ENCODE results near the gene FRMPD4.

The FRMPD4 gene

DNA sequence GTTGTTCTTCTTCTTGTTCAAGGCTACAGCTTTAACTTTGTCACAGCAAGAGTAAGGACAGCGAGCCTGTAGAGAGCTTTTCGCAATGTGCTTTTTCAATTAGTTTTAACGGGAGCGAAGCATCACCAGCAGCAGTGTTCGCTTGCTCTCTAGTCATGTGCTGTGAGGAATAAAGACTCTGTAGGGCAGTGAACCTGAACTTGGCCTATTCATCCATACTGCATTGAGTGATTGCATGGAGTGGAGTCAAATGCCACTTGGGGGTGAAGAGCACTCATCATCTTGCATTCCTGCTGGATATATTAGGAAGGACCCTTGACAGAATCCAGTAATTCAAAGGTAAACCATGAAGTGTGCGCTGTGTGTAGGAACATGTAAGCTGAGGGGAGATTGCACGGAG lies 240.0 kb downstream of the FRMPD4 start:
- Histone ChIP-seq H3K36me3 (ENCODE audit: insufficient read depth, low read length) (no peaks in the 10 kb centered on the region), H3K4me1 (ENCODE audit: insufficient read depth, low read length) (peaks cover 11% of the 10 kb centered on the region; the same call in 1 of the 2 replicates), H3K9ac (ENCODE audit: low read depth, low read length) (no peak overlapping the region), H3K9me3 (ENCODE audit: control insufficient read depth, insufficient read depth, low read length) (no peaks in the 10 kb centered on the region)

DNA sequence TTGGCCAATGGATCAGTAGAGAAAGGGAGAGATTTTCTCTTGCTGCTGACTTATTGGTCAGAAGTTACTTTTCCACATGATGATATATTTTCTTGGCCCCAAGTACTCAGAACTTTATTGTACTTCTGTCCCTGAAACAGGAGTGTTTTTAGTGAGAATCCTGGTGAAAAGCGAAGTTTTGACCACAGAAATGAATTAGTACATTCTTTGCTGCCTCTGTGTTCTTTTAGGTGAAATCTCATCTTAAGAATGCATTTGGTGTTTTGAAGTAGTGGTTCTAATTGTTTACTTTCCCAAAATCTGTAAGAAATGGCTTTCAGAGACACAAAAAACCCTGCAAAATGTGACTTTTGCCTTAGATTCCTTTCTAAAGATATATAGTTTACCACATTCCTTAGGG lies 240.4 kb downstream of the FRMPD4 start:
- peaks cover 11% of the 10 kb centered on the region; the same call in 1 of the 2 replicates for H3K4me1 ChIP-seq (ENCODE audit: insufficient read depth, low read length)
- H3K9ac ChIP-seq (ENCODE audit: low read depth, low read length): no peak overlapping the region
- no peaks in the 10 kb centered on the region for H3K36me3 ChIP-seq (ENCODE audit: insufficient read depth, low read length)
- no peaks in the 10 kb centered on the region for H3K9me3 ChIP-seq (ENCODE audit: control insufficient read depth, insufficient read depth, low read length)

GRCh38 chrX:12379671-12380070 lies 241.4 kb downstream of the FRMPD4 start:
- Histone ChIP-seq H3K36me3 (ENCODE audit: insufficient read depth, low read length) (no peaks in the 10 kb centered on the region), H3K9me3 (ENCODE audit: control insufficient read depth, insufficient read depth, low read length) (no peaks in the 10 kb centered on the region), H3K4me1 (ENCODE audit: insufficient read depth, low read length) (peaks cover 11% of the 10 kb centered on the region; the same call in 1 of the 2 replicates), H3K9ac (ENCODE audit: low read depth, low read length) (no peak overlapping the region)

GRCh38 chrX:12383196-12383595 lies 244.9 kb downstream of the FRMPD4 start:
- peaks cover 5% of the 10 kb centered on the region; the same call in 1 of the 2 replicates for H3K4me1 ChIP-seq (ENCODE audit: insufficient read depth, low read length)
- no peaks in the 10 kb centered on the region for H3K36me3 ChIP-seq (ENCODE audit: insufficient read depth, low read length)
- H3K9me3 ChIP-seq (ENCODE audit: control insufficient read depth, insufficient read depth, low read length): no peaks in the 10 kb centered on the region
- H3K9ac ChIP-seq (ENCODE audit: low read depth, low read length): no peak overlapping the region

DNA sequence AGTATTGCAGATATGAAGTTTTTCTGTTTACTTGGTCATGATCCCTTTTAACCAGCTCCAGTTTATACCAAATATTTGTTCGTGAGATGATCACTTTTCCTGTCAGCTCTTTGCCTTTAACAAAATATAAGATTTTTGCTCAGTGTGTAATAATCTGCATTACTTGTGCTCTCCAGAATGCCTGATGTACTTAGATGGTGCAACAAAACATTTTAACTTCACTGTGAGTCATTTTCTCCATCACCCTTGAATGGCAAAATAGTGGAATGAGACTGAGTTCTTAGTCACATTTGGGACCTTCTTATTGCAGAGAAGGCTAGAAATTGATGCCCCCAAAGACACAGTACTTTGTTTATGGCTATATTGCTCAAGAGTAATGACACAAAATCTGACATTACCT lies 252.0 kb downstream of the FRMPD4 start:
- Histone ChIP-seq H3K36me3 (ENCODE audit: insufficient read depth, low read length) (no peaks in the 10 kb centered on the region), H3K9ac (ENCODE audit: low read depth, low read length) (no peak overlapping the region), H3K9me3 (ENCODE audit: control insufficient read depth, insufficient read depth, low read length) (no peaks in the 10 kb centered on the region), H3K4me1 (ENCODE audit: insufficient read depth, low read length) (peaks cover 5% of the 10 kb centered on the region; the same call in 1 of the 2 replicates)

- Histone ChIP-seq H3K36me3 (ENCODE audit: insufficient read depth, low read length) (no peaks in the 10 kb centered on the region), H3K9ac (ENCODE audit: low read depth, low read length) (no peak overlapping the region), H3K9me3 (ENCODE audit: control insufficient read depth, insufficient read depth, low read length) (no peaks in the 10 kb centered on the region), H3K4me1 (ENCODE audit: insufficient read depth, low read length) (no peaks in the 10 kb centered on the region; the same call in 1 of the 2 replicates)
Observed at GRCh38 chrX:12396584-12396983, 258.3 kb downstream of the FRMPD4 start.

DNA sequence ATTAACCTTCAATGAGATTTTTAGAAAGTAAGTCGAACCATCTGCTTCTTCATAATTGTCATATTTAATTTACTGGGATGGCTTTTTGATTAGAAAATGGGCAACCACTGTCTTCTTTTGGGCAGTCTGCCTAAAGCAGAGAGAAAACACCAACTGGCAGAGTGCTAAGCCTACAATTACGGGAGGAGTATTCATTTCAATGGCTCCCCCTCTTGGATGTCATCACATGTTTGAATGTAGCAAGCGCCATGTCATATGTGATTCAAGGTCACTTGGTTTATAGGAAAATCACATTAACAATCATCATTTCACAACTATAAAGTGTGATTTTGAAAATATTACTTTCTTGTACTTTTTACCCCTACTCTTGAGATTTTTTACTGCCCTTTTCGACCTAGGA lies 261.9 kb downstream of the FRMPD4 start:
- no peaks in the 10 kb centered on the region; the same call in 1 of the 2 replicates for H3K4me1 ChIP-seq (ENCODE audit: insufficient read depth, low read length)
- no peaks in the 10 kb centered on the region for H3K36me3 ChIP-seq (ENCODE audit: insufficient read depth, low read length)
- no peak overlapping the region for H3K9ac ChIP-seq (ENCODE audit: low read depth, low read length)
- no peaks in the 10 kb centered on the region for H3K9me3 ChIP-seq (ENCODE audit: control insufficient read depth, insufficient read depth, low read length)

DNA sequence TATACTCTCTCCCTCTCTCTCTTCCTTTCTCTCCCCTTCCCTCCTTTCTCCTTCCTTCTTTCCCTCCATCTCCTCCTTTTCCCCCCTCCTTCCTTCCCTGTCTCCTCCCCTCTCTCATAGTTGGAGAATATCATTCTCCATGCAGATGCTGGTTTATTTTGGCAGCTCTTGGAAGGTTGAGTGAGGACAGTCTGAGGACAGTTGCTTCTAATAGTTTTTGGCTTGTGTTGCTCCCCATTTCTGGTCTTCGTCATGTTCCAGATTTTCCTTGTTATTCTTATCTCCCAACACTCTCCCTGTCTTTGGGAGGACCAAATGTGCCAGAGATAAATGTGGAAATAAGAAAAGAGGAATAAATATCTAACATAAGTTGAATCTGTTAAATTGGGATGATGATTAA lies 263.0 kb downstream of the FRMPD4 start:
- no peaks in the 10 kb centered on the region for H3K36me3 ChIP-seq (ENCODE audit: insufficient read depth, low read length)
- no peak overlapping the region for H3K9ac ChIP-seq (ENCODE audit: low read depth, low read length)
- H3K9me3 ChIP-seq (ENCODE audit: control insufficient read depth, insufficient read depth, low read length): no peaks in the 10 kb centered on the region
- H3K4me1 ChIP-seq (ENCODE audit: insufficient read depth, low read length): no peaks in the 10 kb centered on the region; the same call in 1 of the 2 replicates

GRCh38 chrX:12403474-12404082 lies 265.3 kb downstream of the FRMPD4 start:
- H3K9ac ChIP-seq (ENCODE audit: low read depth, low read length): no peak overlapping the region
- no peaks in the 10 kb centered on the region for H3K9me3 ChIP-seq (ENCODE audit: control insufficient read depth, insufficient read depth, low read length)
- no peaks in the 10 kb centered on the region for H3K4me1 ChIP-seq (ENCODE audit: insufficient read depth, low read length)
- H3K36me3 ChIP-seq (ENCODE audit: insufficient read depth, low read length): no peaks in the 10 kb centered on the region

DNA sequence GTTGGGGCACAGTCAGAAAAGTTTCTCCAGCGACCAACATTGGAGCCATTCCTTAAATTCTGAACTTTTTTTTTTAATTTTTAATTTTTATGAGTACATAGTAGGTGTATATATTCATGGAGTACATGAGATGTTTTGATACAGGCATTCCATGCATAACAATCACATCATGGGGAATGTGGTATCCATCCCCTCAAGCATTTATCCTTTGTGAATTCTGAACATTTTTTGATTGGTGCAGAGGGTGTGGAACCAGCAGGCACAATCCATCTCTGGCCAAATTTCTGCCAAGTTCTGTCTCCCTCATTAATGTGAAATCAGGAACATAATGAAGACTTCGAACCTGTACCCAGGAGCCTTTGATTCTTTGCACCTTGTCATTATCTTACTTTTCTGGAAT lies 267.0 kb downstream of the FRMPD4 start:
- Histone ChIP-seq H3K9ac (ENCODE audit: low read depth, low read length) (no peak overlapping the region), H3K9me3 (ENCODE audit: control insufficient read depth, insufficient read depth, low read length) (no peaks in the 10 kb centered on the region), H3K4me1 (ENCODE audit: insufficient read depth, low read length) (no peaks in the 10 kb centered on the region), H3K36me3 (ENCODE audit: insufficient read depth, low read length) (no peaks in the 10 kb centered on the region)

DNA sequence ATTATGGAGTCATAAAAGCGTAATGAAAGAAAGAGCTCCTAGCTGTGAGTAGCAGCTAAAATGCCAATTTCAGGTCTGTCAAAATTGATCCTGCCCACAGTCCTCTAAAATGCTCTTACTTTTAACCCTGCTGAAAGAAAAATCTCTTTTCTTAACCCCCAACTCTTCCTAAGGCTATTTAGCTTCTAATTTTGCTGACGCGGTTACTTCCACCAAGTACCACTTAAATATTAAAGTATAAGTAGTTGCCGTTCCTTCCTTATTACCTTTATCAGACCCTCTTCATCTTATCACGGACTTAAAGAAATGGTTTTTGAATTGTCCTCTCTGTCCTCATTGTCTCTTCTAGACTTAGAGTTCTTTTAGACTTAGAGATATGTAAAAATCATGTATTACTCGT lies 272.2 kb downstream of the FRMPD4 start:
- H3K9ac ChIP-seq (ENCODE audit: low read depth, low read length): no peak overlapping the region
- no peaks in the 10 kb centered on the region for H3K4me1 ChIP-seq (ENCODE audit: insufficient read depth, low read length)
- H3K36me3 ChIP-seq (ENCODE audit: insufficient read depth, low read length): no peaks in the 10 kb centered on the region
- no peaks in the 10 kb centered on the region for H3K9me3 ChIP-seq (ENCODE audit: control insufficient read depth, insufficient read depth, low read length)

GRCh38 chrX:12411831-12412230 lies 273.6 kb downstream of the FRMPD4 start:
- Histone ChIP-seq H3K36me3 (ENCODE audit: insufficient read depth, low read length) (no peaks in the 10 kb centered on the region), H3K4me1 (ENCODE audit: insufficient read depth, low read length) (no peaks in the 10 kb centered on the region), H3K9ac (ENCODE audit: low read depth, low read length) (no peak overlapping the region), H3K9me3 (ENCODE audit: control insufficient read depth, insufficient read depth, low read length) (no peaks in the 10 kb centered on the region)

- no peaks in the 10 kb centered on the region for H3K9me3 ChIP-seq (ENCODE audit: control insufficient read depth, insufficient read depth, low read length)
- H3K36me3 ChIP-seq (ENCODE audit: insufficient read depth, low read length): no peaks in the 10 kb centered on the region
- no peak overlapping the region for H3K9ac ChIP-seq (ENCODE audit: low read depth, low read length)
- H3K4me1 ChIP-seq (ENCODE audit: insufficient read depth, low read length): no peaks in the 10 kb centered on the region
Observed at GRCh38 chrX:12412561-12412960, 274.3 kb downstream of the FRMPD4 start.

DNA sequence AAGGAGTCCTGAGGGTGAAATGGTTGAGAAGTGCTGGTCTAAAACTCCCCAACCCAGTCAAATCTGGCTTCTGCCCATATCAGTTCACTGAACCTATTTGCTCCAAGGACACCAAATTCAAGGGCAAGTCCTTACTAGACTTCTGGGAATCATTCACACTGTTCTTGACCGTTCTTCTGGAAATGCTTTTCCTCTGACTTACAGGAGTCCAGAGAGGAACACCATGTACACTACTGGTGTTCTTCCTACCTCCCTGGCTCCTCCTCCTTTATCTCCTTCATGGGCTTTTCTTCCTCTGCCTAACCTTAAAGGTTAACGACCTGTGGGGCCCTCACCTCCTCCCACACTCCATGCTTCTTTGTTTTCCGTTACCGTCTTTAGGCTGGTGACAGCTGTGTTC lies 281.3 kb downstream of the FRMPD4 start:
- no peak overlapping the region for H3K9ac ChIP-seq (ENCODE audit: low read depth, low read length)
- no peaks in the 10 kb centered on the region for H3K9me3 ChIP-seq (ENCODE audit: control insufficient read depth, insufficient read depth, low read length)
- H3K4me1 ChIP-seq (ENCODE audit: insufficient read depth, low read length): peaks cover 11% of the 10 kb centered on the region; the same call in 1 of the 2 replicates
- H3K36me3 ChIP-seq (ENCODE audit: insufficient read depth, low read length): no peaks in the 10 kb centered on the region

DNA sequence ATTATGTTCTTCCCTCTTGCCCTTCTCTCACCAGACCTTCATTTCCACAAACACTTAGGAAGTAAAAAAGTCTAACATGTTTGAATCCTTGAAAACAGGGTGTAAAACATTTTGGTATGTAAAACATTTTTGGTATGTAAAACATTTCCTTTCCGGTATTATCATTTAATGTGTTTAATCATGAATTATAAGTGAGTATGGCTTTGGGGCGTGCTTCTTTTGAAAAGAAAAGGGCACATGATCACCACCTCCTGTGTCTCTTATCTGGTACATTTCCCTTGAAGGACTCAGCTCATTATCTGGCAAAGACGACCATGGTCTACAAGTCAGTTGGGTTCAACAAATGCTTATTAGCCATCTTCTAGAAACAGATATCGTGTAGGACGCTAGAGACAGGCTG lies 283.6 kb downstream of the FRMPD4 start:
- Histone ChIP-seq H3K36me3 (ENCODE audit: insufficient read depth, low read length) (no peaks in the 10 kb centered on the region), H3K9me3 (ENCODE audit: control insufficient read depth, insufficient read depth, low read length) (no peaks in the 10 kb centered on the region), H3K9ac (ENCODE audit: low read depth, low read length) (no peak overlapping the region), H3K4me1 (ENCODE audit: insufficient read depth, low read length) (peaks cover 11% of the 10 kb centered on the region; the same call in 1 of the 2 replicates)

Measured in ES-I3 (cell line).